MCF 10A (cell line): ENCODE results near the gene PDE6H. TPM values are rescaled to one million over a fixed set of nuclear protein-coding genes. Genes with fewer than 3 reads are reported as not detected.

Experiments
- BruUV-seq: library from RNA; stranded (reverse); fragments of 400-500 nt; replicated peaks from 2 replicates; lab custom pipeline; 2021; lab: Mats Ljungman, UMichigan
- CTCF ChIA-PET: fragments of 300-600 bp; sonication (Branson Sonifier 250); formaldehyde crosslinking; extraction: SDS; loops from one replicate; lab custom pipeline; 2021; ENCODE audit warnings: antibody characterized with exemption, inconsistent platforms; lab: Yijun Ruan, JAX
- POLR2A ChIA-PET: fragments of 300-600, 350-650 bp; sonication (Branson Sonifier 250); formaldehyde crosslinking; extraction: SDS; loops from one replicate; lab custom pipeline; 2020; ENCODE audit warnings: antibody characterized with exemption, inconsistent platforms; lab: Yijun Ruan, JAX
- DNase-seq: peaks from one replicate; pipeline ENCODE4 v3.0.0-alpha.2; 2018; ENCODE audit not compliant: unreplicated experiment
- H3K27ac Mint-ChIP-seq: one replicate; pipeline ENCODE4 v1.8.0; 2022; ENCODE audit warnings: mild to moderate bottlenecking, low read depth, mixed read lengths; ENCODE audit not compliant: unreplicated experiment
- H3K27me3 Mint-ChIP-seq: one replicate; pipeline ENCODE4 v1.8.0; 2022; ENCODE audit warnings: mixed read lengths; ENCODE audit not compliant: insufficient read depth, unreplicated experiment
- H3K36me3 Mint-ChIP-seq: one replicate; pipeline ENCODE4 v1.8.0; 2022; ENCODE audit warnings: mild to moderate bottlenecking, moderate library complexity, mixed read lengths; ENCODE audit not compliant: insufficient read depth, unreplicated experiment
- H3K4me1 Mint-ChIP-seq: one replicate; pipeline ENCODE4 v1.8.0; 2022; ENCODE audit warnings: mixed read lengths; ENCODE audit not compliant: insufficient read depth, unreplicated experiment
- H3K4me3 Mint-ChIP-seq: one replicate; pipeline ENCODE4 v1.8.0; 2022; ENCODE audit warnings: mild to moderate bottlenecking, moderate library complexity, mixed read lengths; ENCODE audit not compliant: unreplicated experiment
- H3K9me3 Mint-ChIP-seq: one replicate; pipeline ENCODE4 v1.8.0; 2022; ENCODE audit warnings: mixed read lengths; ENCODE audit not compliant: unreplicated experiment
- CTCF ChIP-seq: fragments of 200-600 bp; IDR thresholded peaks from one replicate; pipeline ENCODE4 v1.8.0; 2022; ENCODE audit warnings: antibody characterized with exemption, mild to moderate bottlenecking; ENCODE audit not compliant: unreplicated experiment
- intact Hi-C: fragments of 100-400 bp; cut with micrococcal nuclease; formaldehyde crosslinking; loops from 2 replicates; pipeline ENCODE4 v1.14.1; 2022
- total RNA-seq: library from RNA; stranded (reverse); gene quantifications from 2 replicates; pipeline ENCODE4 v1.2.3, GENCODE V29; 2022

Gene PDE6H
- total RNA-seq, 1 experiment from 2014 or later: not detected

- ChIA-PET CTCF (no interaction called here), POLR2A (interaction anchor here (1.0 kb wide), 1 partner anchor 12 kb away, joined by 3 read pairs; no protein-coding TSS in a partner anchor)
- no peaks in the 10 kb centered on the region for H3K27me3 Mint-ChIP-seq
- H3K9me3 Mint-ChIP-seq: no peaks in the 10 kb centered on the region
- peaks cover 4% of the 10 kb centered on the region for H3K36me3 Mint-ChIP-seq
- H3K4me1 Mint-ChIP-seq: no peaks in the 10 kb centered on the region
- no TSS peak for BruUV-seq
- no peak overlapping the region for H3K27ac Mint-ChIP-seq
- no peak for DNase-seq
- TF ChIP-seq CTCF: no peak
- H3K4me3 Mint-ChIP-seq: no peak overlapping the region
- intact Hi-C loops: no loop called here
Observed at GRCh38 chr12:14934511-14934910, 38.3 kb upstream of the PDE6H start.

DNA sequence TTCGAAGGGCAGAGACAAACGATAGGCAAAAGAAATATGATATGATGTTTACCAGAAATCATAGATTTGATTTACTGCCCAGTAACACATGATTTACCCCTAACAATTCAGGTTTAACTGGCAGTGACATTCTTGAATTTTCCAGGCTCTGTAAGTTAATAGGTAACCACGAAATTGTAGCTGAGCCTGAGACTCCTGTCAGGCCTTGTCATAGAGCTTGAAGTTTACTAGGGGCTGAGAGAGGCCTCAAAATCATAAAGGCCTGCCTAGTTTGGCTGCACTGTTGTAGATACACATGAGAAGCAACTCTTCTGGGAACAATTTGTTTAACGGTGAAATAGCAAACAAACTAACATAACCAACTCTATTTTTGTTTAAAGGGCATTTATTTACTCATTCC lies 37.8 kb upstream of the PDE6H start:
- H3K4me3 Mint-ChIP-seq: no peak overlapping the region
- H3K27me3 Mint-ChIP-seq: no peaks in the 10 kb centered on the region
- ChIA-PET POLR2A (no interaction called here), CTCF (no interaction called here)
- intact Hi-C loops: no loop called here
- H3K36me3 Mint-ChIP-seq: peaks cover 4% of the 10 kb centered on the region
- DNase-seq: no peak
- BruUV-seq: no TSS peak
- H3K9me3 Mint-ChIP-seq: no peaks in the 10 kb centered on the region
- no peaks in the 10 kb centered on the region for H3K4me1 Mint-ChIP-seq
- H3K27ac Mint-ChIP-seq: no peak overlapping the region
- TF ChIP-seq CTCF: no peak

- ChIA-PET CTCF (interaction anchor here (0.6 to 0.8 kb wide), 2 partner anchors 10 to 1125 kb away, joined by 3 to 4 read pairs; no protein-coding TSS in a partner anchor), POLR2A (interaction anchor here (1.0 kb wide), 1 partner anchor 10 kb away, joined by 3 read pairs; no protein-coding TSS in a partner anchor)
- BruUV-seq: no TSS peak
- Mint-ChIP-seq H3K4me1 (no peaks in the 10 kb centered on the region), H3K27ac (no peak overlapping the region), H3K27me3 (no peaks in the 10 kb centered on the region), H3K36me3 (peaks cover 4% of the 10 kb centered on the region), H3K9me3 (no peaks in the 10 kb centered on the region), H3K4me3 (no peak overlapping the region)
- intact Hi-C loops: no loop called here
- no peak for DNase-seq
- no peak for TF ChIP-seq CTCF
Observed at GRCh38 chr12:14936224-14936861, 36.5 kb upstream of the PDE6H start.

DNA sequence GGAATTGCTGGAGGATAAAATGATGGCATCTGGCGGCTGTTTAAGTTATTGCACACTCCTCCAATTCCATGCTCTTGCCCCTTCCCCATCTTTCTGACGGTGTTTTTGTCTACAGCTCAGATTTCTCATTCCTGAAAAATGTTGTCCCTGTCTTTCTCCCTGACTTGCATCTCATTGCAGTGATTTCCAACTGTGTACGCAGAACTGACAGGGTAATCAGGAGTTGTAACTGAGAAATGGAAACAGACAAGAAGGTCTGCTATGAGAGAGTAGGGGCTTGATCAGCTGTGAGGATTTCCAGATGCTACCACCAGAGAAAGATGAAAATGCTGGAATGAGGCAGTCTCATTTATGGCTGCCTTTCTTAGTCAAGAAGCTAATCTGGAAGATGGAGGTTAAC lies 35.8 kb upstream of the PDE6H start:
- Mint-ChIP-seq H3K27me3 (no peaks in the 10 kb centered on the region), H3K4me1 (no peaks in the 10 kb centered on the region), H3K27ac (no peak overlapping the region), H3K36me3 (peaks cover 7% of the 10 kb centered on the region), H3K4me3 (no peak overlapping the region), H3K9me3 (no peaks in the 10 kb centered on the region)
- intact Hi-C loops: no loop called here
- BruUV-seq: no TSS peak
- no peak for DNase-seq
- CTCF ChIA-PET: interaction anchor here (0.6 to 1.5 kb wide), 3 partner anchors 9 to 1124 kb away, joined by 3 to 5 read pairs (median 4); no protein-coding TSS in a partner anchor
- POLR2A ChIA-PET: no interaction called here
- TF ChIP-seq CTCF: no peak
